IMR-90 (cell line): ENCODE data around the gene DEGS2. TPM values are rescaled to one million over a fixed set of nuclear protein-coding genes. Genes with fewer than 3 reads are reported as not detected.

Experiments
- ATAC-seq: fragments of 200-7000 bp; cut with Tn5 transposase; 2 replicates; pipeline ENCODE4 v1.9.1; 2020; ENCODE audit warnings: low read depth, mild to moderate bottlenecking, moderate library complexity
- BruUV-seq: library from RNA; stranded (reverse); fragments of 400-500 nt; replicated peaks from 2 replicates; lab custom pipeline; 2021; lab: Mats Ljungman, UMichigan
- CTCF ChIA-PET: fragments of 300-600 bp; formaldehyde crosslinking; extraction: SDS; loops from one replicate; lab custom pipeline; 2021; ENCODE audit warnings: antibody characterized with exemption; lab: Yijun Ruan, JAX
- POLR2A ChIA-PET: fragments of 300-600 bp; sonication (Branson Sonifier 250); formaldehyde crosslinking; loops from one replicate; lab custom pipeline; 2022; ENCODE audit warnings: antibody characterized with exemption; ENCODE audit not compliant: unreplicated experiment; lab: Charles Lee
- DNase-seq: peaks from one replicate; pipeline ENCODE4 v3.0.0; 2013
- H2AFZ ChIP-seq: replicated peaks from 2 replicates; pipeline ENCODE3; 2013; ENCODE audit warnings: low read length, mild to moderate bottlenecking; ENCODE audit not compliant: poor library complexity
- H2AK5ac ChIP-seq: 2 replicates; pipeline ENCODE4 v1.6.1; 2013; ENCODE audit warnings: low read depth, low read length, inconsistent platforms
- H2AK9ac ChIP-seq: replicated peaks from 2 replicates; pipeline ENCODE3; 2013; ENCODE audit warnings: mild to moderate bottlenecking, low read depth, low read length, moderate library complexity; ENCODE audit not compliant: poor library complexity
- H2BK120ac ChIP-seq: 2 replicates; pipeline ENCODE4 v1.6.1; 2013; ENCODE audit warnings: low read depth, low read length, inconsistent platforms
- H2BK15ac ChIP-seq: 3 replicates; pipeline ENCODE4 v1.6.1; 2013; ENCODE audit warnings: low read depth, low read length, inconsistent platforms
- H2BK20ac ChIP-seq: 2 replicates; pipeline ENCODE4 v1.6.1; 2013; ENCODE audit warnings: low read depth, mild to moderate bottlenecking, inconsistent platforms, low read length, moderate library complexity
- H2BK5ac ChIP-seq: 2 replicates; pipeline ENCODE4 v1.6.1; 2013; ENCODE audit warnings: mild to moderate bottlenecking, low read depth, low read length, inconsistent platforms; ENCODE audit not compliant: poor library complexity, severe bottlenecking
- H3K14ac ChIP-seq: replicated peaks from 2 replicates; pipeline ENCODE4 v1.6.1; 2013; ENCODE audit warnings: low read depth, low read length, inconsistent platforms
- H3K18ac ChIP-seq: 2 replicates; pipeline ENCODE4 v1.6.1; 2013; ENCODE audit warnings: low read depth, low read length, control low read depth
- H3K23ac ChIP-seq: 2 replicates; pipeline ENCODE4 v1.6.1; 2013; ENCODE audit warnings: low read depth, low read length, inconsistent platforms
- H3K27ac ChIP-seq: 2 replicates; pipeline ENCODE4 v1.5.1; 2013; ENCODE audit warnings: mild to moderate bottlenecking, control low read depth, low read length; ENCODE audit not compliant: insufficient read depth
- H3K27me3 ChIP-seq: 2 replicates; pipeline ENCODE4 v1.6.1; 2013; ENCODE audit warnings: low read length; ENCODE audit not compliant: control insufficient read depth, insufficient read depth
- H3K36me3 ChIP-seq: 2 replicates; pipeline ENCODE4 v1.6.1; 2013; ENCODE audit warnings: low read length, mixed read lengths; ENCODE audit not compliant: control insufficient read depth, insufficient read depth
- H3K4ac ChIP-seq: 2 replicates; pipeline ENCODE4 v1.6.1; 2013; ENCODE audit warnings: low read depth, low read length, inconsistent platforms
- H3K4me1 ChIP-seq: 2 replicates; pipeline ENCODE4 v1.6.1; 2013; ENCODE audit warnings: low read length, mixed read lengths; ENCODE audit not compliant: control insufficient read depth, insufficient read depth
- H3K4me2 ChIP-seq: 2 replicates; pipeline ENCODE4 v1.6.1; 2013; ENCODE audit warnings: low read depth, mild to moderate bottlenecking, control low read depth, low read length, moderate library complexity
- H3K4me3 ChIP-seq: 2 replicates; pipeline ENCODE4 v1.5.1; 2013; ENCODE audit warnings: low read depth, mild to moderate bottlenecking, control low read depth, low read length, moderate library complexity; ENCODE audit not compliant: insufficient read depth
- H3K56ac ChIP-seq: 2 replicates; pipeline ENCODE4 v1.6.1; 2013; ENCODE audit warnings: low read length, inconsistent platforms; ENCODE audit not compliant: insufficient read depth; ENCODE audit errors: extremely low read depth
- H3K79me1 ChIP-seq, 2 experiments: 2 replicates each; pipeline ENCODE4 v1.6.1; 2013; ENCODE audit warnings: low read length in 2 of 2, inconsistent platforms in 1 of 2, low read depth in 1 of 2
- H3K9ac ChIP-seq: 2 replicates; pipeline ENCODE4 v1.6.1; 2013; ENCODE audit warnings: low read depth, low read length, control low read depth
- H3K9me1 ChIP-seq: 2 replicates; pipeline ENCODE4 v1.6.1; 2013; ENCODE audit warnings: low read length, inconsistent platforms; ENCODE audit not compliant: insufficient read depth
- H3K9me3 ChIP-seq: 2 replicates; pipeline ENCODE4 v1.6.1; 2013; ENCODE audit warnings: low read length; ENCODE audit not compliant: control insufficient read depth, insufficient read depth
- H4K20me1 ChIP-seq: 2 replicates; pipeline ENCODE4 v1.6.1; 2013; ENCODE audit warnings: low read length, inconsistent platforms; ENCODE audit not compliant: insufficient read depth
- H4K5ac ChIP-seq: 2 replicates; pipeline ENCODE4 v1.6.1; 2013; ENCODE audit warnings: mild to moderate bottlenecking, low read depth, low read length, control low read depth
- H4K8ac ChIP-seq, 2 experiments: 2 replicates each; pipeline ENCODE4 v1.6.1; 2013; ENCODE audit warnings: low read depth in 2 of 2, low read length in 2 of 2, control low read depth in 1 of 2, inconsistent platforms in 1 of 2
- H4K91ac ChIP-seq: 2 replicates; pipeline ENCODE4 v1.6.1; 2013; ENCODE audit warnings: low read depth, low read length, inconsistent platforms; ENCODE audit not compliant: insufficient read depth
- BHLHE40 ChIP-seq: fragments of 150-350 bp; IDR thresholded peaks from 2 replicates; pipeline ENCODE4 v1.6.1; 2016; ENCODE audit warnings: mild to moderate bottlenecking, low read depth, low read length
- CEBPB ChIP-seq: IDR thresholded peaks from 2 replicates; pipeline ENCODE4 v1.6.1; 2012; ENCODE audit warnings: low read depth, low read length, improper control_type of control experiment
- CTCF ChIP-seq: conservative IDR thresholded peaks from 2 replicates; pipeline ENCODE4 v1.5.1; 2012; ENCODE audit warnings: mild to moderate bottlenecking, low read depth, low read length, improper control_type of control experiment
- ELK1 ChIP-seq: fragments of 150-350 bp; IDR thresholded peaks from 2 replicates; pipeline ENCODE4 v1.6.1; 2016; ENCODE audit warnings: low read depth, mild to moderate bottlenecking, low read length, moderate library complexity, borderline replicate concordance
- FOS ChIP-seq: fragments of 150-350 bp; IDR thresholded peaks from 2 replicates; pipeline ENCODE4 v1.6.1; 2016; ENCODE audit warnings: low read depth, low read length
- MAFK ChIP-seq: IDR thresholded peaks from 2 replicates; pipeline ENCODE4 v1.6.1; 2012; ENCODE audit warnings: low read depth, low read length, improper control_type of control experiment
- NFE2L2 ChIP-seq: fragments of 150-350 bp; IDR thresholded peaks from 2 replicates; pipeline ENCODE4 v1.6.1; 2016; ENCODE audit warnings: low read depth, mild to moderate bottlenecking, low read length
- RCOR1 ChIP-seq: IDR thresholded peaks from 2 replicates; pipeline ENCODE4 v1.6.1; 2012; ENCODE audit warnings: mild to moderate bottlenecking, low read length, improper control_type of control experiment; ENCODE audit not compliant: insufficient replicate concordance
- RFX5 ChIP-seq: IDR thresholded peaks from 2 replicates; pipeline ENCODE4 v1.8.0; 2012; ENCODE audit warnings: low read depth, mild to moderate bottlenecking, low read length, moderate library complexity
- SMC3 ChIP-seq: fragments of 150-350 bp; IDR thresholded peaks from 2 replicates; pipeline ENCODE4 v1.6.1; 2016; ENCODE audit warnings: low read depth, mild to moderate bottlenecking, antibody characterized with exemption, low read length, moderate library complexity
- WGBS, 2 experiments: methylation state at CpG; one replicate each; pipeline versions ENCODE4 v1.1.5 to v1.1.7; 2013; ENCODE audit warnings: missing lambda C conversion rate in 2 of 2; ENCODE audit not compliant: insufficient read length in 1 of 2; ENCODE audit errors: extremely low coverage in 2 of 2; 5-methylcytosine and 5-hydroxymethylcytosine counted together
- dilution Hi-C: fragments of 300-500 bp; cut with HindIII; formaldehyde crosslinking; loops from one replicate; pipeline ENCODE4 v1.14.3; 2018; ENCODE audit warnings: low sequenced_read_pairs; ENCODE audit not compliant: unreplicated experiment
- in situ Hi-C: fragments of 300-500 bp; cut with MboI; formaldehyde crosslinking; loops from 3 replicates; pipeline ENCODE4 v1.14.3; 2019; ENCODE audit warnings: low sequenced_read_pairs, inconsistent platforms, mixed read lengths
- intact Hi-C: fragments of 100-400 bp; cut with micrococcal nuclease; formaldehyde crosslinking; loops from 2 replicates; pipeline ENCODE4 v1.10.0; 2022
- polyA plus RNA-seq, 3 experiments: library from polyadenylated mRNA; depleted of rRNA; stranded (reverse); fragments of >200 nt; gene quantifications; 2 replicates each; pipeline ENCODE4 v1.2.3, GENCODE V29; 2012; ENCODE audit warnings: low replicate concordance in 1 of 3
- total RNA-seq: library from RNA; depleted of rRNA; stranded (reverse); fragments of >200 nt; gene quantifications from 2 replicates; pipeline ENCODE4 v1.2.3, GENCODE V29; 2012

DEGS2 gene
- total and polyA plus RNA-seq, 2 of the 4 experiments (the other 2 are of a cell fraction): not detected

- TF ChIP-seq ELK1 (no peak), CEBPB (no peak)
Measured at GRCh38 chr14:100192672-100193416, 33.4 kb upstream of the DEGS2 start (continued).

- peak overlapping the region; percentile 95 for H2AFZ ChIP-seq
- no peaks in the 10 kb centered on the region for H3K27me3 ChIP-seq
- peaks cover 0 to 4% of the 10 kb centered on the region in 2 experiments; a peak in 1 of 4 replicates for H3K79me1 ChIP-seq
- H2AK9ac ChIP-seq: peak overlapping the region; percentile 90
- dilution Hi-C loops (no loop called here), intact Hi-C loops (loop anchor here (1.0 kb wide), 1 partner anchor 210 kb away; no protein-coding TSS in a partner anchor), in situ Hi-C loops (loop anchor here (10.0 kb wide), 1 partner anchor 207 kb away; no protein-coding TSS in a partner anchor)
- 0 out of 2 replicates have a peak overlapping the region, but pooled peaks have one; percentile 4 for H3K56ac ChIP-seq
- no peak overlapping the region for H2BK20ac ChIP-seq
- POLR2A ChIA-PET: no interaction called here
- no peaks in the 10 kb centered on the region for H4K20me1 ChIP-seq
- H3K36me3 ChIP-seq: no peaks in the 10 kb centered on the region
- peak overlapping the region; percentile 17; the same call in 1 of the 2 replicates for H2AK5ac ChIP-seq
- H3K9me3 ChIP-seq: no peaks in the 10 kb centered on the region
- H2BK5ac ChIP-seq: peak overlapping the region; percentile 78
- H3K4me1 ChIP-seq: peaks cover 6% of the 10 kb centered on the region
- peak overlapping the region; percentile 87 for H3K18ac ChIP-seq
- H4K8ac ChIP-seq: peak overlapping the region; percentile 98 to 100
- H4K91ac ChIP-seq: peak overlapping the region; percentile 82
- H2BK120ac ChIP-seq: peak overlapping the region; percentile 42
- H3K4me3 ChIP-seq: peak overlapping the region; percentile 52
- peaks cover 11% of the 10 kb centered on the region for H3K9me1 ChIP-seq
- H4K5ac ChIP-seq: peak overlapping the region; percentile 99
- peak overlapping the region; percentile 95 for H3K4me2 ChIP-seq
- BruUV-seq: no TSS peak
- no peak overlapping the region for H2BK15ac ChIP-seq
- 79% methylated on average over 9 of the region's 21 CpGs; no CpG with 5 or more reads in 1 of the 2 experiments for WGBS, 2 experiments
- H3K4ac ChIP-seq: peak overlapping the region; percentile 77
- peak overlapping the region; percentile 18; the same call in 1 of the 2 replicates for H3K23ac ChIP-seq
- peak overlapping the region; percentile 72 for H3K14ac ChIP-seq
- peak overlapping the region; percentile 86 for H3K9ac ChIP-seq
- CTCF ChIA-PET: interaction anchor here (0.7 to 1.8 kb wide), 5 partner anchors 16 to 244 kb away, joined by 3 to 6 read pairs (median 4); no protein-coding TSS in a partner anchor
- no peak for ATAC-seq
- H3K27ac ChIP-seq: peak overlapping the region; percentile 84
- DNase-seq: no peak
- no peak for TF ChIP-seq ELK1
- TF ChIP-seq BHLHE40: no peak
- TF ChIP-seq NFE2L2: no peak
- TF ChIP-seq FOS: no peak
- no peak for TF ChIP-seq RFX5
- TF ChIP-seq CTCF: no peak
- TF ChIP-seq RCOR1: no peak
- TF ChIP-seq CEBPB: no peak
- TF ChIP-seq MAFK: no peak
- no peak for TF ChIP-seq SMC3
Measured at GRCh38 chr14:100192250-100192671, 32.8 kb upstream of the DEGS2 start.
